Karpas-422 (cell line): ENCODE results near the gene EDN3. TPM values are rescaled to one million over a fixed set of nuclear protein-coding genes. Genes with fewer than 3 reads are reported as not detected.
"Not testable (repeated sequence)": the region's sequence is repeated elsewhere in the genome, so short reads cannot be mapped to it uniquely, and the experiment has no call there.

Source experiments
- DNase-seq: peaks from one replicate; pipeline ENCODE4 v3.0.0-alpha.2; 2015
- H2AFZ ChIP-seq: fragments of 200-600 bp; sonication (generic); 2 replicates; pipeline ENCODE4 v1.6.1; 2014; ENCODE audit warnings: antibody characterized with exemption, low read length, mixed read lengths
- H3K27ac ChIP-seq: fragments of 200-600 bp; sonication (generic); 2 replicates; pipeline ENCODE4 v1.5.1; 2014; ENCODE audit warnings: mild to moderate bottlenecking, low read length, moderate library complexity
- H3K27me3 ChIP-seq: fragments of 200-600 bp; sonication (generic); 2 replicates; pipeline ENCODE4 v1.6.1; 2014; ENCODE audit warnings: low read length, mixed read lengths
- H3K36me3 ChIP-seq: fragments of 200-600 bp; sonication (generic); 2 replicates; pipeline ENCODE4 v1.6.1; 2014; ENCODE audit warnings: low read length, mixed read lengths; ENCODE audit not compliant: insufficient read depth
- H3K4me1 ChIP-seq: fragments of 200-600 bp; sonication (generic); 2 replicates; pipeline ENCODE4 v1.6.1; 2014; ENCODE audit warnings: mild to moderate bottlenecking, low read length, mixed read lengths
- H3K4me2 ChIP-seq: fragments of 200-600 bp; sonication (generic); 2 replicates; pipeline ENCODE4 v1.6.1; 2014; ENCODE audit warnings: low read length, low read depth, mild to moderate bottlenecking; ENCODE audit not compliant: poor library complexity, severe bottlenecking
- H3K4me3 ChIP-seq: fragments of 200-600 bp; sonication (generic); 2 replicates; pipeline ENCODE4 v1.5.1; 2014; ENCODE audit warnings: mild to moderate bottlenecking, antibody characterized with exemption, low read length, mixed read lengths
- H3K79me2 ChIP-seq: fragments of 200-600 bp; sonication (generic); 2 replicates; pipeline ENCODE4 v1.6.1; 2014; ENCODE audit warnings: mild to moderate bottlenecking, low read length, mixed read lengths
- H3K9ac ChIP-seq: fragments of 200-600 bp; sonication (generic); 2 replicates; pipeline ENCODE4 v1.6.0; 2014; ENCODE audit warnings: low read length
- H3K9me2 ChIP-seq: fragments of 200-600 bp; sonication (generic), shearing (Covaris generic); replicated peaks from 2 replicates; pipeline ENCODE4 v1.6.0; 2014; ENCODE audit warnings: mild to moderate bottlenecking, low read length, moderate library complexity; ENCODE audit not compliant: insufficient read depth
- H3K9me3 ChIP-seq: fragments of 300-700, 200-600 bp; sonication (generic); 2 replicates; pipeline ENCODE4 v1.6.1; 2014; ENCODE audit warnings: low read length, mixed read lengths
- H4K20me1 ChIP-seq: fragments of 200-600 bp; sonication (generic); 2 replicates; pipeline ENCODE4 v1.6.1; 2014; ENCODE audit warnings: mild to moderate bottlenecking, antibody characterized with exemption, low read length, low read depth; ENCODE audit not compliant: insufficient read depth
- total RNA-seq: library from RNA; depleted of rRNA; stranded (reverse); fragments of >200 nt; shearing (Covaris generic); gene quantifications from 2 replicates; pipeline ENCODE4 v1.2.3, GENCODE V29; 2014; ENCODE audit warnings: low replicate concordance

The EDN3 gene
- total RNA-seq, 1 experiment from 2014 or later, result not detected

- no peaks in the 10 kb centered on the region for H3K36me3 ChIP-seq
Observed at GRCh38 chr20:59334651-59335300, 34.4 kb downstream of the EDN3 start.

GRCh38 chr20:59335377-59335776, 35.0 kb downstream of the EDN3 start:
- DNase-seq, result no peak
- H2AFZ ChIP-seq, result no peak overlapping the region
- peaks cover 17% of the 10 kb centered on the region; the same call in 1 of the 2 replicates for H4K20me1 ChIP-seq
- H3K27ac ChIP-seq, result no peak overlapping the region
- H3K79me2 ChIP-seq, result no peaks in the 10 kb centered on the region
- H3K36me3 ChIP-seq, result no peaks in the 10 kb centered on the region
- no peaks in the 10 kb centered on the region for H3K9me2 ChIP-seq
- no peak overlapping the region for H3K4me2 ChIP-seq
- no peaks in the 10 kb centered on the region for H3K9me3 ChIP-seq
- H3K9ac ChIP-seq, result no peak overlapping the region
- no peak overlapping the region for H3K4me3 ChIP-seq
- H3K27me3 ChIP-seq, result no peaks in the 10 kb centered on the region; the same call in 1 of the 2 replicates
- peaks cover 19% of the 10 kb centered on the region for H3K4me1 ChIP-seq

More at GRCh38 chr20:59334651-59335300, 34.4 kb downstream of the EDN3 start:
- DNase-seq, result no peak
- Histone ChIP-seq H3K4me2 (no peak overlapping the region), H3K79me2 (no peaks in the 10 kb centered on the region), H3K27ac (no peak overlapping the region), H3K27me3 (no peaks in the 10 kb centered on the region; the same call in 1 of the 2 replicates), H3K4me3 (no peak overlapping the region), H3K9me2 (no peaks in the 10 kb centered on the region), H3K9ac (no peak overlapping the region), H3K9me3 (no peaks in the 10 kb centered on the region), H4K20me1 (peaks cover 11% of the 10 kb centered on the region; the same call in 1 of the 2 replicates), H3K4me1 (peaks cover 19% of the 10 kb centered on the region), H2AFZ (no peak overlapping the region)

- Histone ChIP-seq H3K9ac (no peak overlapping the region), H2AFZ (no peak overlapping the region), H3K9me3 (no peaks in the 10 kb centered on the region), H3K4me1 (peaks cover 21% of the 10 kb centered on the region), H3K4me2 (no peak overlapping the region), H3K9me2 (no peaks in the 10 kb centered on the region), H3K4me3 (no peak overlapping the region), H3K27me3 (no peaks in the 10 kb centered on the region; the same call in 1 of the 2 replicates), H3K79me2 (no peaks in the 10 kb centered on the region), H4K20me1 (peaks cover 26% of the 10 kb centered on the region; the same call in 1 of the 2 replicates), H3K36me3 (no peaks in the 10 kb centered on the region), H3K27ac (no peak overlapping the region)
- no peak for DNase-seq
Observed at GRCh38 chr20:59336540-59336939, 36.1 kb downstream of the EDN3 start.

- Histone ChIP-seq H3K4me1 (peaks cover 31% of the 10 kb centered on the region), H4K20me1 (peaks cover 31% of the 10 kb centered on the region; the same call in 1 of the 2 replicates)
- not testable (repeated sequence) for H2AFZ ChIP-seq, H3K9ac ChIP-seq, H3K4me3 ChIP-seq, H3K4me2 ChIP-seq, H3K27me3 ChIP-seq, H3K36me3 ChIP-seq, H3K27ac ChIP-seq, H3K9me2 ChIP-seq, H3K9me3 ChIP-seq, H3K79me2 ChIP-seq
- DNase-seq, result peak; percentile 50
Observed at GRCh38 chr20:59338444-59338843, 38.0 kb downstream of the EDN3 start.

- Histone ChIP-seq H3K4me1 (peaks cover 22% of the 10 kb centered on the region), H2AFZ (no peak overlapping the region), H3K79me2 (no peaks in the 10 kb centered on the region), H3K9me2 (no peaks in the 10 kb centered on the region), H3K27ac (no peak overlapping the region), H4K20me1 (peaks cover 21% of the 10 kb centered on the region; the same call in 1 of the 2 replicates), H3K9ac (no peak overlapping the region), H3K4me2 (no peak overlapping the region), H3K9me3 (no peaks in the 10 kb centered on the region; the same call in none of the 2 replicates), H3K36me3 (no peaks in the 10 kb centered on the region), H3K4me3 (no peak overlapping the region), H3K27me3 (no peaks in the 10 kb centered on the region; the same call in 1 of the 2 replicates)
- no peak for DNase-seq
Observed at GRCh38 chr20:59340201-59340885, 39.9 kb downstream of the EDN3 start.

GRCh38 chr20:59341285-59342022, 41.0 kb downstream of the EDN3 start:
- not testable (repeated sequence) for H3K9me2 ChIP-seq, H3K27ac ChIP-seq, H3K79me2 ChIP-seq, H3K9me3 ChIP-seq, H3K4me3 ChIP-seq, H3K36me3 ChIP-seq, H2AFZ ChIP-seq, H3K9ac ChIP-seq, H3K27me3 ChIP-seq
- peak; percentile 73 for DNase-seq
- Histone ChIP-seq H3K4me2 (peak overlapping the region; percentile 42), H3K4me1 (peaks cover 22% of the 10 kb centered on the region), H4K20me1 (peaks cover 21% of the 10 kb centered on the region; the same call in 1 of the 2 replicates)

- no peak overlapping the region for H2AFZ ChIP-seq
- peak overlapping the region; percentile 42 for H3K4me2 ChIP-seq
- H3K79me2 ChIP-seq, result no peaks in the 10 kb centered on the region
- H3K36me3 ChIP-seq, result no peaks in the 10 kb centered on the region
- H3K9me3 ChIP-seq, result no peaks in the 10 kb centered on the region; the same call in none of the 2 replicates
- H3K27me3 ChIP-seq, result no peaks in the 10 kb centered on the region
- no peaks in the 10 kb centered on the region for H3K9me2 ChIP-seq
- H3K4me1 ChIP-seq, result peaks cover 22% of the 10 kb centered on the region
- H3K9ac ChIP-seq, result no peak overlapping the region
- H3K4me3 ChIP-seq, result no peak overlapping the region; the same call in 1 of the 2 replicates
- peak; percentile 56 for DNase-seq
- H4K20me1 ChIP-seq, result peaks cover 25% of the 10 kb centered on the region; the same call in 1 of the 2 replicates
- H3K27ac ChIP-seq, result no peak overlapping the region
Observed at GRCh38 chr20:59342023-59342957, 41.9 kb downstream of the EDN3 start.
